PC-9 (cell line): ENCODE measurements around the gene BOD1L2.

Source experiments
- CTCF ChIP-seq: fragments of 200-600 bp; sonication (generic); conservative IDR thresholded peaks from 2 replicates; pipeline ENCODE4 v1.6.1; 2017; ENCODE audit warnings: mixed run types, antibody characterized with exemption, mild to moderate bottlenecking, moderate library complexity
- EZH2 ChIP-seq: fragments of 200-600 bp; sonication (generic); IDR thresholded peaks from 2 replicates; pipeline ENCODE4 v1.8.0; 2017; ENCODE audit warnings: antibody characterized with exemption, low read depth

DNA sequence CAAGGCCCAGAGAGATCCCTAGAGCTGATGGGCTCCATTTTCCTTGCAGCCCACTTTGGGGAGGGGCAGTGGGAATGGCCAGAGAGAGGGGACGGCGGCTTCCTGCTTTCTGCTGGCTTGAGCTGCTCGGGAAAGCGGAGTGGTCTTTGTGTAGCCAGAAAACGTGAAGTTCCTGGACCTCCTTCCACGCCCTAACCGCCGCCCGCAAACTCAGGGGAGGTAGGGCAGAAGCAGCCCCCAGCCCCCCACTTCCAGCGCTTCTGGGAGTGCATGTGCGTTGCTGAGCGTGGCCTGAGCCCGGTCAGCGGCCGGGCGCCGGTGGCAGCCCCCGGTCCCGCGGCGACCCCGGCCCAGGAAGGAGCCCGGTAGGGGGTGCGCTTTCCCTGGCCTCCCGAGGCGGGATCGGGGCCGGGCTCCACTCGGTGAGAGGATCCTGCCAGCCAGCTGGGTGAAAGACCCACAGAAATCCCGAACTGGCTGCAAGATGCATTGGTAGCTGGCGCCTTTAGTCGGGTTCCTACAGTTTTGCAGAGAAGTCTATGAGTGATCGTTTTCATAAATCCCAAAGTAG, 25.3 kb upstream of the BOD1L2 start:
- no peak for TF ChIP-seq CTCF
- no peak for TF ChIP-seq EZH2
